SK-N-SH (cell line): ENCODE measurements around the gene CPLANE1. TPM values are rescaled to one million over a fixed set of nuclear protein-coding genes. Genes with fewer than 3 reads are reported as not detected.
A peak's percentile ranks its signal among the peaks of the same experiment; 100 is the strongest.

Experiments
- CTCF ChIA-PET: fragments of 300-600, 350-600 bp; formaldehyde crosslinking; extraction: SDS; loops from one replicate; lab custom pipeline; 2021; lab: Yijun Ruan, JAX
- POLR2A ChIA-PET: fragments of 350-600 bp; sonication (Branson Sonifier 250); formaldehyde crosslinking; extraction: SDS; loops from one replicate; lab custom pipeline; 2020; ENCODE audit warnings: antibody characterized with exemption, inconsistent platforms; lab: Yijun Ruan, JAX
- DNase-seq: peaks from one replicate; pipeline ENCODE4 v3.0.0; 2012
- H2AFZ ChIP-seq: fragments of 200-600 bp; sonication (generic); 2 replicates; pipeline ENCODE4 v1.8.1; 2016; ENCODE audit warnings: antibody characterized with exemption, mild to moderate bottlenecking, low read depth
- H3F3A ChIP-seq: fragments of 200-600 bp; sonication (generic); replicated peaks from 2 replicates; pipeline ENCODE3; 2016; ENCODE audit warnings: antibody characterized with exemption, mild to moderate bottlenecking; ENCODE audit not compliant: insufficient read depth
- H3K27ac ChIP-seq, 2 experiments: fragments of 200-500 bp in 1 of 2; fragments of 200-600 bp in 1 of 2; sonication (Bioruptor generic) in 1 of 2; sonication (generic), shearing (Covaris generic) in 1 of 2; 2 replicates each; pipeline versions ENCODE4 v1.5.1 to v1.6.1; 2014 to 2016; ENCODE audit warnings: low read depth in 2 of 2, inconsistent platforms in 1 of 2, low read length in 1 of 2, mild to moderate bottlenecking in 1 of 2, mixed read lengths in 1 of 2
- H3K27me3 ChIP-seq: fragments of 200-600 bp; sonication (generic), shearing (Covaris generic); 2 replicates; pipeline ENCODE4 v1.6.1; 2016; ENCODE audit warnings: mixed run types; ENCODE audit not compliant: insufficient read depth
- H3K36me3 ChIP-seq, 2 experiments: fragments of 200-500 bp in 1 of 2; fragments of 200-600 bp in 1 of 2; sonication (Bioruptor generic) in 1 of 2; sonication (generic) in 1 of 2; replicated peaks in 1 of 2; 2 replicates each; pipeline versions ENCODE3 to v1.5.1; 2014 to 2016; ENCODE audit warnings: low read length in 1 of 2, mild to moderate bottlenecking in 1 of 2; ENCODE audit not compliant: insufficient read depth in 2 of 2, control insufficient read depth in 1 of 2
- H3K4me1 ChIP-seq, 2 experiments: fragments of 200-500 bp in 1 of 2; fragments of 200-600 bp in 1 of 2; sonication (Bioruptor generic) in 1 of 2; sonication (generic), shearing (Covaris generic) in 1 of 2; 2 replicates each; pipeline versions ENCODE4 v1.5.1 to v1.6.1; 2014 to 2016; ENCODE audit warnings: low read depth in 1 of 2, low read length in 1 of 2, mixed run types in 1 of 2; ENCODE audit not compliant: insufficient read depth in 2 of 2, control insufficient read depth in 1 of 2
- H3K4me2 ChIP-seq: fragments of 200-600 bp; sonication (generic), shearing (Covaris generic); 2 replicates; pipeline ENCODE4 v1.6.1; 2017; ENCODE audit warnings: mixed run types
- H3K4me3 ChIP-seq, 2 experiments: fragments of 200-500 bp in 1 of 2; fragments of 200-600 bp in 1 of 2; sonication (Bioruptor generic) in 1 of 2; sonication (generic), shearing (Covaris generic) in 1 of 2; 2 replicates each; pipeline versions ENCODE4 v1.5.1 to v1.8.1; 2014 to 2016; ENCODE audit warnings: low read depth in 2 of 2, inconsistent platforms in 1 of 2, low read length in 1 of 2, mild to moderate bottlenecking in 1 of 2, mixed read lengths in 1 of 2, moderate library complexity in 1 of 2
- H3K79me2 ChIP-seq: fragments of 200-600 bp; sonication (generic); 2 replicates; pipeline ENCODE4 v1.8.1; 2017; ENCODE audit warnings: mild to moderate bottlenecking; ENCODE audit not compliant: insufficient read depth
- H3K9ac ChIP-seq: fragments of 200-600 bp; sonication (generic); 2 replicates; pipeline ENCODE4 v1.6.1; 2017; ENCODE audit warnings: mixed run types
- H3K9me2 ChIP-seq: fragments of 200-600 bp; sonication (generic); 2 replicates; pipeline ENCODE4 v1.6.1; 2017; ENCODE audit warnings: mixed run types
- H3K9me3 ChIP-seq: fragments of 200-600 bp; sonication (generic); 2 replicates; pipeline ENCODE4 v1.6.1; 2017; ENCODE audit warnings: mixed run types, mild to moderate bottlenecking, moderate library complexity
- H4K20me1 ChIP-seq: fragments of 200-600 bp; sonication (generic); 2 replicates; pipeline ENCODE4 v1.6.1; 2017; ENCODE audit warnings: mild to moderate bottlenecking, mixed run types; ENCODE audit not compliant: insufficient read depth
- CHD2 ChIP-seq: fragments of 150-350 bp; IDR thresholded peaks from 2 replicates; pipeline ENCODE4 v1.6.1; 2018; ENCODE audit warnings: low read length; ENCODE audit not compliant: partially characterized antibody
- CTCF ChIP-seq: fragments of 200-600 bp; sonication (generic); IDR thresholded peaks from 2 replicates; pipeline ENCODE4 v1.6.1; 2017; ENCODE audit warnings: antibody characterized with exemption, mild to moderate bottlenecking, moderate library complexity
- ELF1 ChIP-seq: IDR thresholded peaks from 2 replicates; pipeline ENCODE4 v1.4.0; 2012
- GABPA ChIP-seq: IDR thresholded peaks from 2 replicates; pipeline ENCODE4 v1.4.0; 2012; ENCODE audit warnings: low read depth, mild to moderate bottlenecking
- MAX ChIP-seq: IDR thresholded peaks from 2 replicates; pipeline ENCODE4 v1.4.0; 2012; ENCODE audit warnings: low read depth
- PBX3 ChIP-seq: IDR thresholded peaks from 2 replicates; pipeline ENCODE4; 2012
- RFX5 ChIP-seq: IDR thresholded peaks from 2 replicates; pipeline ENCODE4 v1.6.1; 2012; ENCODE audit warnings: mild to moderate bottlenecking, improper control_type of control experiment, low read length
- RXRA ChIP-seq: IDR thresholded peaks from 2 replicates; pipeline ENCODE4 v1.4.0; 2012; ENCODE audit warnings: low read depth, mild to moderate bottlenecking, borderline replicate concordance
- SMC3 ChIP-seq: IDR thresholded peaks from 2 replicates; pipeline ENCODE4 v1.6.1; 2012; ENCODE audit warnings: low read depth, low read length, improper control_type of control experiment
- TAF1 ChIP-seq: IDR thresholded peaks from 2 replicates; pipeline ENCODE4 v1.6.1; 2012; ENCODE audit warnings: low read depth, mild to moderate bottlenecking, low read length, moderate library complexity, borderline replicate concordance
- TEAD4 ChIP-seq: IDR thresholded peaks from 2 replicates; pipeline ENCODE4 v1.4.0; 2012; ENCODE audit warnings: mild to moderate bottlenecking, borderline replicate concordance; ENCODE audit not compliant: insufficient read depth
- WGBS: methylation state at CpG from one replicate; pipeline ENCODE4 v1.1.6; 2017; ENCODE audit warnings: low lambda C conversion rate; 5-methylcytosine and 5-hydroxymethylcytosine counted together
- polyA plus RNA-seq, 3 experiments: library from polyadenylated mRNA; depleted of rRNA; stranded (reverse); fragments of >200 nt; gene quantifications; 2 replicates each; pipeline ENCODE4 v1.2.3, GENCODE V29; 2012

Gene CPLANE1
- polyA plus RNA-seq, 1 of the 3 experiments (the other 2 are of a cell fraction): 3.6 TPM

- H3K9me2 ChIP-seq: no peaks in the 10 kb centered on the region
- POLR2A ChIA-PET: no interaction called here
- DNase-seq: no peak
These were observed 177.7 kb downstream of the CPLANE1 start for GRCh38 chr5:37071487-37071886.

GRCh38 chr5:37064442-37064841 lies 184.7 kb downstream of the CPLANE1 start:
- Histone ChIP-seq H3F3A (peaks cover 22% of the 10 kb centered on the region), H3K4me1 (no peaks in the 10 kb centered on the region), H3K9me2 (no peaks in the 10 kb centered on the region), H3K27ac (no peak overlapping the region), H3K79me2 (no peaks in the 10 kb centered on the region), H3K36me3 (peaks cover 51 to 65% of the 10 kb centered on the region in 2 experiments), H3K9me3 (no peaks in the 10 kb centered on the region), H3K27me3 (no peaks in the 10 kb centered on the region), H3K9ac (no peak overlapping the region), H3K4me2 (no peak overlapping the region), H3K4me3 (no peak overlapping the region), H2AFZ (no peak overlapping the region), H4K20me1 (no peaks in the 10 kb centered on the region)
- TF ChIP-seq ELF1 (no peak), TAF1 (no peak), CTCF (no peak), GABPA (no peak), SMC3 (no peak), CHD2 (no peak), RXRA (no peak)
- no peak for DNase-seq
- ChIA-PET CTCF (interaction anchor here (0.6 to 0.7 kb wide), 2 partner anchors 39 to 89 kb away, joined by 3 read pairs; no protein-coding TSS in a partner anchor), POLR2A (no interaction called here)
- 90% methylated on average over 9 of the region's 9 CpGs for WGBS

More at GRCh38 chr5:37071487-37071886, 177.7 kb downstream of the CPLANE1 start:
- H3K36me3 ChIP-seq: peaks cover 5 to 10% of the 10 kb centered on the region in 2 experiments
- WGBS: 56% methylated on average over 1 of the region's 1 CpG
- peak overlapping the region in 1 of 2 experiments; percentile 3; a peak in 1 of 4 replicates for H3K4me3 ChIP-seq
- peak overlapping the region; percentile 46 for H3K9ac ChIP-seq
- no peaks in the 10 kb centered on the region for H3K79me2 ChIP-seq
- no peaks in the 10 kb centered on the region for H3K27me3 ChIP-seq
- H3K4me1 ChIP-seq: peaks cover 0 to 7% of the 10 kb centered on the region in 2 experiments; a peak in 2 of 4 replicates
- H3K9me3 ChIP-seq: no peaks in the 10 kb centered on the region
- no peak overlapping the region; the same call in 1 of the 2 replicates for H2AFZ ChIP-seq
- no peak for TF ChIP-seq MAX
- no peak for TF ChIP-seq TEAD4
- no peak for TF ChIP-seq RFX5
- TF ChIP-seq PBX3: no peak
- TF ChIP-seq, all 33 proteins: peak for 0
- CTCF ChIA-PET: interaction anchor here (1.1 kb wide), 1 partner anchor 19 kb away, joined by 5 read pairs; no protein-coding TSS in a partner anchor
- H4K20me1 ChIP-seq: no peaks in the 10 kb centered on the region
- peak overlapping the region in 1 of 2 experiments; percentile 80; a peak in 2 of 4 replicates for H3K27ac ChIP-seq
- H3K4me2 ChIP-seq: peak overlapping the region; percentile 69
- H3F3A ChIP-seq: peaks cover 24% of the 10 kb centered on the region
